AG20443 (cell line): ENCODE data around the gene POLN.
"Not testable (repeated sequence)": the region's sequence is repeated elsewhere in the genome, so short reads cannot be mapped to it uniquely, and the experiment has no call there.

Experiments used
- DNase-seq: peaks from one replicate; pipeline ENCODE4 v3.0.0; 2012; ENCODE audit warnings: low spot score, mixed read lengths

The POLN gene

DNA sequence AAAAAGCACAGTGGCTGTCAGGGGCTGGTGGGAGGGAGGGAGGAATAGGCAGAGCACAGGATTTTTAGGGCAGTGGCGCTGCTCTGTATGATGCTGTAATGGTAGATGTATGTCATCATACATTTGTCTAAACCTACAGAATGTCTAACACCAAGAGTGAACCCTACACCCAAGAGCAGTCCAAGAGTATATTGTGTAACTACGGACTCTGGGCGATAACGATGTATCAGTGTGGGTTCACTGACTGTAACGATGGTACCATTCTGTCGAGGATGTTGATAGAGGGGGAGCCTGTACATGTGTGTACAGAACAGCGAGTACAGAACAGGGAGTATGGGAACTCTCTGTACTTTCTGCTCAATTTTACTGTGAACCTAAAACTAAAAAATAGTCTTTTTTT lies 76.5 kb downstream of the POLN start:
- no peak for DNase-seq

DNA sequence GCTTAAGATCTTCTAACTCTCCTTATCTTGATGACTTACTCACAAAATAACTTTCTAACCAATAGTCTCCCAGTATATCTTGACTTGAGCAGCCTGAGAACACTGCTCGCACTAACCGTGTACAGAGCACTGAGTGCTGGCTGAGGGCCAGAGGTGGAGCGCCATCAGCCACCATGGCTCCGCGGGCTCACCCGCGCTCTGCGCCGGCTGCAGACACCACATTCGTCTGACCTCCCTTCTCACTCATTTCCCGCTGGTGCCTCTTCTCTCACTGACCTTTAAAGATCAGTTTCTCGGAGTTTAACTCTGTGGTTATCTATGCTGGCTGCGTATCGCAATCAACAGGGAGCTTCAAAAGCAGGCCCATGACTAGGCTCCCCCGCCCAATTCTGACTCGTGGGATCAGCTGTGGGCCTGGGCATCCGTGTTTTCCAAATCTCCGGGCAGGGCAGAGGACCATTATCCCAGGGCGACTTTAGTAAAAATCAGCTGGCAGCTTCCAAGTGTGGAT lies 78.6 kb downstream of the POLN start:
- no peak for DNase-seq

DNA sequence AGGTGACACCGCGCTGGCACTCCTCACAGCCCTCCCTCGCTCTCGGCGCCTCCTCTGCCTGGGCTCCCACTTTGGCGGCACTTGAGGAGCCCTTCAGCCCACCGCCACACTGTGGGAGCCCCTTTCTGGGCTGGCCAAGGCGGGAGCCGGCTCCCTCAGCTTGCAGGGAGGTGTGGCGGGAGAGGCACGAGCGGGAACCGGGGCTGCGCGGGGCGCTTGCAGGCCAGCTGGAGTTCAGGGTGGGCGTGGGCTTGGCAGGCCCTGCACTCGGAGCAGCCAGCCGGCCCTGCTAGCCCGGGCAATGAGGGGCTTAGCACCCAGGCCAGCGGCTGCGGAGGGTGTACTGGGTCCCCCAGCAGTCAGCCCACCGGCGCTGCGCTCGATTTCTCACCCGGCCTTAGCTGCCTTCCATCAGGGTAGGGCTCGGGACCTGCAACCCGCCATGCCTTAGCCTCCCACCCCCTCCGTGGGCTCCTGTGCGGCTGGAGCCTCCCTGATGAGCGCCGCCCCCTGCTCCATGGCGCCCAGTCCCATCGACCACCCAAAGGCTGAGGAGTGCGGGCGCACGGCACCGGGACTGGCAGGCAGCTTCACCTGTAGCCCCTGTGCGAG lies 80.7 kb downstream of the POLN start:
- not testable (repeated sequence) for DNase-seq

DNA sequence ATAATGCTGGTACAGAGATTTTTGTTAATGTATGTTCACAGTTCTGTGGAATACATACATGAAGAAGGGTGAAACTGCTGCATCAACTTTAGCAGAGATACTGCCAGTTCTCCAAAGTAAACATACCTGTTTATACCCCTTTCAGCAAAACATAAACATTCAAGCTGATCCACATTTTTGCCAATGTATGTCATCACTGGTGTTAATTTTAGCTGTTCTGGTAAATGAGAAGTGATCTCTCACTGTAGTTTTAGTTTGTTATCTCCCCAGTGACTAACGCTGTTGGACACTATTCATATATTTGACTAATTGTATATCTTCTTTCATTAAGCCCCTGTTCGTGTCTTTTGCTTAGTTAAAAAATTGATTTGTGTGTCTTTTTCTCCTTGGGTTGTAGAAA lies 82.0 kb downstream of the POLN start:
- no peak for DNase-seq

DNA sequence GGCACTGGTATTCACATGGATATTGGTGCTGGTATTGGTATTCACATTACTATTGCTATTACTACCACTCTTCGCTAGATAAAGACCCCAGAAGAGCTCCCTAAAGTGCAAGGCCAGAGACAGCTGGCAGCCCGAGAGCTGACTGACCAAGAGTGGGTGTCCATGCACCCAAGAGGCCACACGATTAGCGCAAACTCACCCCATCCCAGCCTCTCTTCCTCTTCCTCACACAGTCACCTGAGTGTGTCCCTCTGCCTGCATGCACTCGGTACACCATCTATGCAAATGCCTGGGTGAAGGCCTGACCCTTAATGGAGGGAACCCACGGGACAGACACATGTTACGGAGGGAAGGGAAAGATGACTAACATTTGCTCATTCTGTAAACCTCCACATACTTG lies 86.7 kb downstream of the POLN start:
- DNase-seq = no peak

DNA sequence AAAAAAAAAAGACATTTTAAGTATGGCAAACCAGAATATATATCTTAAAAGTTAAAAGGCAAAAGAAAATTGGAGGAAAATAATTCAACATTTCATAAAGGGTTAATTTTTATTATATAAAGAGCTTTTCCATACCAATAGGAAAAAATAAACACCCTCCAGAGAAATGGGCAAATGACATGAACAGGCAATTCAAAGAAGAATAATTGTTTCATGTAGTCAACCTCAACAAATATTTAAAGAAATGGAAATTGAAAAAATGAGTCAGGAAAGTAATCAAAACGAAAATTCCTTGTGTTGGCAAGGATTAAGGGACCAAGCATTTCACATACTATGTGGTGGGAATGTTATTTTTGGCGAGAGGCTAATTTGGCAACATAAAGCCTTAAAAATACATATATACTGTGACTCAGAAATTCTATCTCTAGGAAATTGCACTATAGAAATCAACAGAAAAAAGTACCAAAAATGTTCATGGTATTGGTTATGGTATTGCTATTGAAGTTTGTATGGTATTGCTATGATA lies 87.6 kb downstream of the POLN start:
- DNase-seq = no peak

DNA sequence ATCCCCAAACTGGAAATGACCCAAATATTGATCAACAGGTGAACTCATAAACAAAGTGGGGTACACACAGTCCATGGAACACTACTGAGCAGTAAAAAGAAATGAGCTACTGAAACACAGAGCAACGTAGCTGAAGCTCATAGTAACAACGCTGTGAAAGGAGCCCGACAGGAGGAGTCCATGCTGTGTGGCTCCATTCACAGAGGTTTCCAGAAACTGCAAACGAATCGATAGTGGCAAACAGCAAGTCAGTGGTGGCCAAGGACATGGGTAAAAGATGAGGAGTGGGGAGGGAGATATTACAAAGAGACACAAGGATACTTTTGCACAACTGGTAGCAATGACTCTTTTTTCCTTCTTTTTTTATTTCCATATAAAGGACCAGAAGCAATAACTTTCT lies 90.4 kb downstream of the POLN start:
- DNase-seq = no peak

DNA sequence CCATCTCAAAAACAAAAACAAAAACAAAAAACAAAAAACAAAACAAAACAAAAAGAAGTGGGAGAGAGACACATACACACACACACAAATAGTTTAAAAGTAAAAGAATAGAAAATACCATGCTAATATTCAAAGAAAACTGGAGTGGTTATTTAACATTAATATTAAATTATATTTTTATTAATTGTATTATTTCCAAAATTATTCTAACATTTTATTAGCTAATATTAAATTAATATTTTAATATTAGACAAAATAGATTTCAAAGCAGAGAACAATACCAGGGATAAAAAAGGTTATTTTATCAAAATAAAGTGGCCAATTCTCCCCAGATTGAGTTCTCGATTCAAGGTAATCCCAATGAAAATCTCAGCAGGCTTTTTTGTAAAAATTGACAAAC lies 91.8 kb downstream of the POLN start:
- no peak for DNase-seq

DNA sequence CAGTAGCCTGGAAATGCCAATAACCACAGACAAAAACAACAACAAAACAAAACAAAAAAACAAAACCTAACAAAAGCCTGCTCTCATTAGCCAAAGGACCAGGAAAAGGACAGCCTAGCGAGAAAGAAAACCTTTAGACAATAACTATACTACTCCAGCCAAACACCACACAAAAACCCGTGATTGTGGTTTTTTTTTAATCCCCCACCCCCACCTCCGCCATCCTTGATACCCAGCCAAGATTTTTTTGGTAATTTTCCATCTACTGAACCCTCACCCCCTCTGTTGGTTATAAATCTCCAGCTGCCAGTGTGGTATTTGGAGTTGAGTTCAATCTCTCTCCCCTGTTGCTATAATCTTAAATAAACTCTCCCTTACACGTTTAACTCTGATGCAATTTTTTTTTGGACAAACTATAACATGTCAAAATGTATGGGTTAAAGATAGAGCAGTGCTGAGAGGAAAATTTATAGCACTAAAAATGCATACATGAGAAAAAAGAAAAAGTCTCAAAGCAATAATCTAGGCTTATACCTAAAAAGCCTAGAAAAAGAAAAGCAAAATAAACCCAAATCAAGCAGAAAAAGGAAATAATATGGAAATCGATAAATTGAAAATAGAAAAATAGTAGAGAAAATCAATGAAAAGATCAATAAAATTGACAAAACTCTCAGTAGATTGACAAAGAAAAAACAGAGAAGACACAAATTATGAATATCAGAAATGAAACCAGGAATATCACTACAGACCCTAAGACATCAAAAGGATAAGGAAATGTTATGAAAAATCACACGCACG lies 99.1 kb downstream of the POLN start:
- DNase-seq = no peak

DNA sequence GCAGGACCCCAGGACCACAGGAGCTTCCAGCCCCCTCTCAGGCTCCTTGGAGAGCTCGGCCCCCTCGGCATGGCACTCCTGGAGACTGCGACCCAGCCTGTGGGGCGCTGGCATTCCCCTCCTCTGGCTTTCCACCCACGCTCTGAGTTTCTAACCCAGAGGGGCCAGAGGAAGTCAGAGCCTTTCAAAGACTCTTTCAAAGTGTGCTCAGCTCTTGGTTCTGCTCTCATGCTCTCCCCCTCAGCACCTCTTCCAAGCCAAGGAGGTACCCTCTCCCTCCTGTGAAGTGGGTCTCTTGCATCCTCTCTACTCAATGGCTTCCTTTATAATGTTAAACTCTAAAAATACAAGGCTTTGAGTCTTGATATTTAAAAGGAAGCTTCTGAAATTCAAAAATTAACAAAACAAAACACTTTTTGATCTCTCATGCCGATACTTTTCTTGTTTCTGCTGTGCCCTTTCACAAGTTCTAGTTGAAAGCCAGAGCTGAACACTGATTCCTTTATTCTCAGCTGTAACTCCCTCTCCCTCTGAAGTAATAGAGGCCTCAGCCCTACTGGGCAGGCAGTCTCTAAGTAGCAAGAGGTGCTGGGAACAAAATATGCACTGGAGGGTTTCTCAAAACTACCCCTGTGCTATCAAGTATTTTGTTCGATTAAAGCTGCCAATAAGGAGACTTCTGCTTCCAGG lies 100.0 kb downstream of the POLN start:
- DNase-seq = no peak

DNA sequence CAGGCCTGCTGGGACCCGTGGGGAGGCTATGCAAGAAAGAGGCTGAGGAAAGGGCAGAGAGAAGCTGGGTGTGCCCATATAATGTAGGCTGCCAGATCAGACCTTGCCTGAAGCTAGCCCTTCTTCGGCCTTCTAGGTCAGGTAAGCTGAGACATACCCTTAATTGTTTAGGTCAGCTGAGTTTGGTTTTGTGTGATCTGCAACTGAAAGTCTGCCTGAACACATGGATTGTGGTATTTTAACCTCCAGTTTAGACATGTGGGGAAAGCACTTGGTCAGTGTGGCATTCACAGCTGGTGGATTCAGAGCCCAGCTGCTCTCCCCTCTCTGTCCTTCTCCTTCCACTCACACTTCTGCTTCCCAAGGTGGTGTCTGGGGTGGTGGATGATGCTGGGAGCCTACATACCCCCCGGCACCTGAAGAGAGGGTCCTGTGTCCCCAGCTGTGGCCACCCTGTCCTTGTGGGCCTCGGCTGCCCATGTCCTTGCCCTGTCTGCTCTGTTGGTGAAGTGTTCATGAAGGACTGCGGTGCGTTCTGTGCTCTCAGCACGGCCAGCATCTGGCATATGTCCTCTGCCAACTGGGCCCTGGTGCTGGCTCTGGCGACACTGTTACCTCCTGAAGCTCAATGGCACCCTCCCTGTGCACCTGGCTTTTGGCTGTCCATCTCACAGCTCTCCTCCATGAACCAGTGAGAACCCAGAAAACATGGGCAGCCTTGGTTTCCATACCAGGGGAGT lies 100.7 kb downstream of the POLN start:
- no peak for DNase-seq

DNA sequence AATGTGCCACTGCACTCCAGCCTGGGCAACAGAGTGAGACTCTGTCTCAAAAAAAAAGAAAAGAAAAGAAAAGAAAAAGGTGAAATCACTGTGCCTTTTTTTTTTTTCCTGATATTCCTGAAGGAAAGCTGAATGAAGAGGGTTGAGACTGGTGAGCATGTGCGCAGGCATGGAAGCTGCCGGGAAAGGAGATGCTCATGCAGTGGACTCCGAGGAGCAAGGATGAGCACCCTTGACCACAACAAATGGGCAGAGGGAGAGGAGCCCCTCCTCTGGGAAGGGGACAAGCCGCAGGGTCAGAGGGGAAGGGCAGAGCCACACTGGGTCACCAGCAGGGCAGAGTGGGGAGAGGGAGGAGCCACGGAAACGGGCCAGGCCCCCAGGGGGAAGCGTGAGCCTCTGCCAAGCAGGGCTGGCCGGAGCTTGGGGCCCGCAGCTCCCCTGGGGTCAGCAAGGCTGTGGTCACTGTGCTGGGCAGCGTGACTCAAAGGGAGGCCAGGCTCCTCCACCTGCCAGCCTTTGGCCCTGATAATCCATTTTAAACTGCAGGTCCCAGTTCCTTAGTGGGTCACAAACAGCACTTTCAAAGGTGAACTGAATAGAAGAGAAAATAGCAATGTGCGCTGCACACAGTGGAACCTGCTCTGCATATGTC lies 102.9 kb downstream of the POLN start:
- DNase-seq = no peak

DNA sequence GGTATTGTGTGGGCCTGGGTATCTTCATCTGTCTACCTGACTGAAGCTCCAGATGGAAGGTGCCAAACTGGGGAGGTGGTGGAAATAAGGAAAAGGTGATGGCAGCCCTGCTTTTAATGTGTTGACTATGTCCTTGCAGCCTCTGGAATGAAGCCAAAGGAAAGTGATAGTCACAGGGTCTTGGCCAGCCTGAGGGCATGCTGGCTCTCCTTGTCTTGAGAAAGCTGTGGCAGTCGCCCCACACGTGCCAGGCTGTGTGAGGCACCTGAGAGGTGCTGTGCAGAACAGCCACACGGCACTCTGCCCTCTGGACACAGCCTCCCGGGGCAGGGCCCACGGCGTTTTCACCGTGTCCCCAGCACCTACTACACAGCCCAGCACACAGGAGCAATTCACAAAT lies 105.2 kb downstream of the POLN start:
- DNase-seq = no peak

DNA sequence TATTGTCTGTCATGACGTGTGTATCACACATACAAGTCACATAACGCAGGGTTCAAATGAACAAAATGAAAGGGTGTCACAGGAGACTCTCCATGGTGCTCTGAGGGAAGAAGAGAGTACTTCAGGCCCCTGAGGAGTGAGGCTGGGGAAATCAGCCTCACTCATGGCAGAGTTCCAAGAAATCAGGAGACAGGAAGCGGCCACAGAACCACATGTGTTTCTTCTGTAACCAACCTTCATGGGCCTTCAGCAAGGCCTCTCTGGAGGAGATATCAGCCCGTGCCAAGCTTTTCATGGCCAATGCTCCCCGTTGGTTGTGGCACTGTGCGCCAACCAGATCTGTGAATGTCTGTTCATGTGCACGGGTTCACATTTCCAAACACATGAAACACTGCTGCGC lies 106.8 kb downstream of the POLN start:
- no peak for DNase-seq

DNA sequence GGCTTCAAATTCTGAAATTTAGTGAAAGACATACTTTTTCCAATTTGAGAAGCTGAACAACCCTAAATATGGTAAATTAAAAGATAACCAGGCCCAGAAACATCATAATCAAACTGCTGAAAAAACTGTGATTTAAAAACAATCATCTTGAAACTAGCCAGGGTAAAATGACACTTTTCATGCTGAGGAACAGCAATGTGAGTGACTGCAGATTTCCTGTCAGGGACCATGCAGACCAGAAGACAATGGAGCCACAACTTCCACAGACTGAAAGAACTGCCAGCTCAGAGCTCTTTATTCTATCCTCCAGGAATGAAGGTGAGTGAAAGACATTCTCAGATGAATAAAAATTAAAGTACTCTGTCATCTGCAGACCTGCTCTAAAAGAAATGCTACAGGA lies 109.5 kb downstream of the POLN start:
- no peak for DNase-seq

DNA sequence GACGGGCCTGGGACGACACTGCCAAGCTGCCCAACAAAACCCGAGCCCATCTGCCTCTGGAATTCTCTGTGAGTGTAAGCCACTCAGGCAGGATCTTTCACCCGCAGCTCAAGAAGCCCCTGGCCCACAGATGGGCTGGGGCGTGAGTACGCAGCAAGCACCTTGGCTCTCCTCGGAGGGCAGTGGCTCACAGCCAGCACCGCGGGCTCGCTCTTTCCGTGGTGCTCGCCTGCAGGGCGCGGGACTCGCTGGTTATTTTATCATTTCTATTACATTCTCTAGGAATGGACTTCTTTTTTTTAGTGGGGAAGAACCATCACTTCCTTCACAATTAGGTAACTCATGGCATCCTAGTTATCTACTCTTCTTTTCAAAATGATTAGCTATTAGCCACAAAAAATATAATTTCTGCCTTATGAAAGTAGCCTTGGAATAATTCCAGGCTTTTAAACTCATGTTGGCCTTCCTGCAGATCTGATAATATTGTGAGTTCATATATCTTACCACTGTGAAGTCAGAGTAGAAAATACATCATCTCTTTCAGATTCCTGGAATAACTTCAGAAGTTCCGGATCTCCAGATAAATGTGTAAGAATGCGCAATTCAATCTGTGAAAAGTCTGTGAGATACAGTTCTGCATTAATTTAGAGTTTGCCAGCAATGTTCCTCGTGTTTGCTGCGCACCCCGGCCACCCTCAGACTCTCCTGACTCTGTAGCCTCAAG lies 114.2 kb downstream of the POLN start:
- no peak for DNase-seq

DNA sequence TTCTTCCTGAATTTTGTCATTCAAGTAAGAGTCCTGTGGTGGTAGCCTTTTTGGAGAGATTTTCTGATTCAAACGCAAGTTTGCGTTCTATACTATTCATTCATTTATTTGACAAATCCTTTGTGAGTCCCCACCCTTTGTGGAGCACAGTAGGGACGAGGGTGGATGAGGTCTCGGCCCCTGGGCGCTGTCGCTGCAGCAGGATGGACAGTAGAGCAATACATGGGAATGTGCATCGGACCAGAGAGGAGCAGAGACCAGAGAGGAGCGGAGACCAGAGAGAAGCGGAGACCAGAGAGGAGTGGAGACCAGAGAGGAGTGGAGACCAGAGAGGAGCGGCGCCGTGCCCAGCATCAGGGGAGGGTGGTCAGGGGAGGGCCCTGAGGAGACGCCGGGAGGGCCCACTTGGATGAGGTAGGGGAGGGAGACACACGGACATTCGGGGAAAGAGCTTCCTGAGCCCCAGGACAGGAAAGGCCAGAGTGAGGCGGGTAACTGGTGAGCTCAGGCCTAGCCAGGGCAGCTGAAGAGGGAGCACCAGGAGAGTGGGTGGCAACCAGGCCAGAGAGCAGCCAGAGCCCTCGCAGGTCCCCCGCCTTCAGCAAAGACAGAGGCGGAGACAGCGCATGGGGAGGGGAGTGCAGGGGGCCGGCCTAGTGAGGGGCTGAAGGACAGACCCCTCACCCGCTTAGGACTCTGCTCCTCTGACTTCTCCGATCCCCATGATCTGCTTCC lies 115.4 kb downstream of the POLN start:
- DNase-seq = no peak

DNA sequence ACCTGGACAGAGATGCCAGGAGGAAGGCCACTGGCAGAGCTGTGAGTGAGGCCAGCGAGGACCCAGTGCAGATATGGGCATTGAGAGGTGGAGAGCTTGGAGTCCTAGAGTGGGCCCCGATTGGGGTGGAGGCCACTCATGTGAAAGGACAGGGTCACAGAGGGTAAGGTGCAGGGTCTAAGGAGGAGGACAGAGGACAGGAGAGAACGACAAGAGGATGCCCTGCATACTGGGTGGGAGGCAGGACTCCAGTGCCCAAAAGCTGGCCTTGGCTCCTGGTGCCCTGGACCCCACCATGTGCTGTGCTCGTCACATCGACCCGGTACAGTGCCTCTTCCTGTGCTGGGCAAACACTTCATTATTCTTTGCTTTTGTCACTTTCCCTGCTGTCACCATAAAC lies 116.1 kb downstream of the POLN start:
- no peak for DNase-seq

DNA sequence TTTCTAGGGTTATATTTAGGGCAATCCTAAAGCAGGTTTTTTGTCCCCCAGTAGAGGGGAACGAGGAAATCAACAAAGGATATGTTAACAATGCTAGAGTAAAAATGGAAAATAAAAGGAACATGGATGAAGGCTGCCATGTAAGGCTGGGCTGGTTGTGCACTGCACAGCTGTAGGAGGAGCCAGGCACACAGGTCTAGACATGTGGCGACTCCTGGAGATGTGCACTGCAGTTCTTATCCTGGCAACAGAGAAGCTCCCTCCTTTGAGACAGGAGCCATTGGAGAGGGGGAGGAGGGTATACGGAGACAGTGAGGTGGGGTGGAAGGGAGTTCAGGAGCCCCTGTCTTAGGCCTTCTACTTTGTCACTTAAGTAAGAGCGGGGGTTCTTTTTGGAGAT lies 116.9 kb downstream of the POLN start:
- no peak for DNase-seq

DNA sequence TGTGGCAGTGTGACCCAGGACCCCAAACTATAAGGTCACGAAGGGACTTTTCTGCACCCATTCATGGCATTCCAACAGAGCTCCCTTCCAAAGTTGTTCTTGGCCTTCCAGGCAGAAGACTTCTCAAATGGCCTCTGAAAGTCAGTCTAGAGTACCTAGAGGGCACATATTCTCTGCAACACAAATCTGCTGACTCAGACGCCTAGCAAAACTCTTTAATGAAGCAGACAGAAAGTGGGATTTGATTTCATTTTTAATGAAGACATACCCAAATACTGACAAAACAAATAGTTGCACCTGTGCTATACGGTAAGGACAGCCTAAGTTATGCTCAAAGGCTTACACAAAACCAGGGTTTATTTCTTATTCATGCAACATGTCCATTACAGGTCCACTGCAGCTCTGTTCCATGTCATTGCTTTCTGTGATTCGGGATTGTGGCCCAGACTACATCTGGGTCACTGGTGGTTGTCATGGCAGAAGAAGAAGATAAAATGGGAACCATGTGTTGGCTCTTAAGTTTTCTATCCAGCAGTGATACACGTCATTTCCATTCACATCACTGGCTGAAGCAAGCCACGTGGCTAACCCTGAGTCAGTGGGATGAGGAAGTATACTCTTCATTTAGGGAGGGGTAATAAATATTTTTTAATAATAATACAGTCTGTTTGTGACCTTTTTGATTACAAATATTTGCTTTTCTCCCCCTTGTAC lies 125.1 kb downstream of the POLN start:
- no peak for DNase-seq
